HG02678 (cell line): ENCODE results near the gene ARSD.
"Not testable (repeated sequence)": the region's sequence is repeated elsewhere in the genome, so short reads cannot be mapped to it uniquely, and the experiment has no call there.

Experiments
- ATAC-seq: cut with Tn5 transposase; IDR thresholded peaks from one replicate; pipeline ENCODE4 v1.9.1; 2021; ENCODE audit warnings: mild to moderate bottlenecking, moderate library complexity; ENCODE audit not compliant: unreplicated experiment

ARSD gene

DNA sequence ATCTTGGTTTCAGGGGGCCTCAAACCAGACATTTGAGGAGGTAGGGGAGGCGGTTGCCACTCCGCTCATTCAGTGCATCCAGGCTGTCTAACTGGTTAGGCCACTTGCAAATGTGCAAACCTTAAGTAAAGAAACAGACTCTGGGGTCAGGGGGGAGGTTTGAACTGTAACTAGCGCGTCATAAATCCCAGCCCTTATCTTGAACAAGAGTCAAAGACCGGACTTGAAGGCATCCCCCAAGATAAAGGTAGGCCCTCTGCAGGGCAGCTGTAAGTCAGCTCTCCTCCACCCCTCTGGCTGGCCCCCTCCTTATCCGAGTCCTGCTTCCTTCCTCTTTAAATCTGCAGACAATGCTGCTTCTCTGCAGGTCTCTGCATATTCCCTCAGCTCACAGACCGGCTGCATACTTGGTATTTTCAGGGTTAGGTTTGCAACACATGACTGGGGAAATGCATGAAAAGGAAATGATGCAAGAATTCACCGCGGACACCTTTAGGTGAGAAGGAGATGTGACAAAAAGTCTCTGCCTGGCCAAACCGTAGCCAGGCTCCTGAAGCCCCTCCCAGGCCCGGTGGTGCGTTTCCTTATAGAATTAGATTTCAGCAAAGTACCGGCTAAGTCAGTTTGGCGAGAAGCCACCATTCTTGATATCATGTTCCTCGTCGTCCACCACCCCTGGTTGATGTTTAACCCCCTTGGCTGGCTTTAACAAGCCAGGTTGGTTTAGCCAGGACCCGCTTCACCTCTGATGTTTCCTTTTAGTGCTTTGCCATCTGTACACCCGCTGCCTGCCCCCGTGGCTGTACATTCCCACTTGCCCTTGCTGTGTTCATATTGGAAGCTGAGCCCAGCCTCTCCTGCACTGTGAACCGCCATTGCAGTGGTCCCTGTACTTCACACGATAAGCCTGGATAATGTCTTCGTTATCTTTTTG, 31.2 kb downstream of the ARSD start:
- not testable (repeated sequence) for ATAC-seq

DNA sequence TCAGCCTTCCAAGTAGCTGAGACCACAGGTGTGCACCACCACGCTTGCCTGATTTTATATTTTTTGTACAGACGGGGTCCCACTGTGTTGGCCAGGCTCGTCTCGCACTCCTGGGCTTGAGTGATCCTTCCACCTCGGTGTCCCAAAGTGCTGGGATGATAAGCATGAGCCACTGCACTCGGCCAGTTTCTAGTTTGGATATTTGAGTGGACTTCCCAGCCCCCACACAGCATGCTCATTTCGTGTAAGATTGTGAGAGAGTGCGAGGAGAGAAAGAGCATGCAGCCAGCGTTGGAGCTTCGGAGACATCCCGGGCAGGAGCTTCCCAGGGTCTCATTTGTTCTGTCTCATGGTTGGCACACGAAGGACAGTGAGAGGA, 31.8 kb downstream of the ARSD start:
- ATAC-seq = no peak

DNA sequence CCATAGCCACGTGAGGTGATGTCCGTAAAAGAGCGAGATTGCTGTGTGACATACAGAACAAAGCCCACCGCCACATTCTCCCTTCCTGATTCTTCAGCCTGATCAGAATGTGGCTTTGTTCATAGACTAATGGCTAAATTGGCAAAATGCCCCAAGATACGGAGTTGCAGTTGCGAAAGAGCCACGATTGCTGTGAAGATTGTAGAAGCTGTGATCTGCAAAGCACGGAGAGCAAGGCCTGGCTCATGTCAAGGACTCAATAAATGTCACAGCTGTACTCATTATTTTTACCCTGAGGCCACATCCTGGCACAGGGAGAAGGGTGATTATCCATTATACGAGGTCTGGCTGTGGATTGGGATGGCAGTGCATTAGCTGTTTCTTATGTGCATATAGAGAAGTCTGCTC, 34.2 kb downstream of the ARSD start:
- no peak for ATAC-seq

DNA sequence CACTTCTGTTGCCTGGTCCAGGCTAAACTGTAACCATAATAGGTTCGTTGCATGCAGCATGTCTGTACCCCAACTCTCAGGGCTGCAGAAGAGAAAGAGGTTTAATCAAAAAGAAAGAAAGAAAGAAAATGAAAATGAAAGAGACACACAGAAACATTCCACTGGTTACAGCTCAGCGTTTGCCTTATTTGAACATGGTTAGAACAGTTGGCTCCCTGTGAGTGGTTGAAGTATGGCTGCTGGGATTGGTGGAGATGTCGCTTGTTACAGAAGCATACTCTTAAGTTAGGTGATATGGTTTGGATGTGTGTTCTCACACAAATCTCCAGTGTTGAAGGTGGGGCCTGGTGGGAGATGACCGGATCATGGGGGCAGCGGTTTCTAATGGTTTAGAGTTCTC, 36.3 kb downstream of the ARSD start:
- ATAC-seq = no peak

DNA sequence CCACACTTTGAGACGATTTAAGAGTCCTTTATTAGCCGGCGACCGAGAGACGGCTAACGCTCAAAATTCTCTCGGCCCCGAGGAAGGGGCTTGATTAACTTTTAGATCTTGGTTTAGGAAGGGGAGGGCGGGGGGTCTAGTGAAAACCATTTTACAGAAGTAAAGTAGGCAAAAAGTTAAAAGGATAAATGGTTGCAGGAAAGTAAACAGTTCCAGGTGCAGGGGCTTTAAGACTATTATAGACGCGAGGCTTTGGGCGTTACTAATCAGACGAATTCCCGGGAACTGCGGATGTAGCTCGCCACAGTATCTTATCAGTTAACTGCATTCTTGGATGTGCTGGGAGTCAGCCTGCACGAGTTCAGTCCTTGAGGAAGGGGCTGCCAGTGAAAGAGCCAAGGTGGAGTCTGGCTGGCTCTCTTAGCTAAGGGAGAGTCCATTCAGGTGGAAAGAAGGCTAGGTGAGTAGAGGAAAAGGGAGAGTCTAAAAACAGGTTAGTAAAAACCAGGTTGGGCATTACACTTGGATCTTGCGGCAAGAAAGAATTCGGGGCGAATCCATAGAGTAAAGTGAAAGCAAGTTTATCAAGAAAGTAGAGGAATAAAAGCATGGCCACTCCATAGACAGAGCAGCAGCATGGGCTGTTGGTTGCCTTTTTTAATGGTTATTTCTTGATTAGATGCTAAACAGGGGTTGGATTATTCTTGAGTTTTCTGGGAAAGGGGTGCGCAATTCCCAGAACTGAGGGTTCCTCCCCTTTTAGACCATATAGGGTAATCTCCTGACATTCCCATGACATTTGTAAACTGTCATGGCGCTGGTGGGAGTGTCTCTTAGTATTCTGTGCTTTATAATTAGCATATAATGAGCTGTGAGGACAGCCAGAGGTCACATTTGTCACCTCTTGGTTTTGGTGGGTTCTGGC, 38.3 kb downstream of the ARSD start:
- ATAC-seq = not testable (repeated sequence)

DNA sequence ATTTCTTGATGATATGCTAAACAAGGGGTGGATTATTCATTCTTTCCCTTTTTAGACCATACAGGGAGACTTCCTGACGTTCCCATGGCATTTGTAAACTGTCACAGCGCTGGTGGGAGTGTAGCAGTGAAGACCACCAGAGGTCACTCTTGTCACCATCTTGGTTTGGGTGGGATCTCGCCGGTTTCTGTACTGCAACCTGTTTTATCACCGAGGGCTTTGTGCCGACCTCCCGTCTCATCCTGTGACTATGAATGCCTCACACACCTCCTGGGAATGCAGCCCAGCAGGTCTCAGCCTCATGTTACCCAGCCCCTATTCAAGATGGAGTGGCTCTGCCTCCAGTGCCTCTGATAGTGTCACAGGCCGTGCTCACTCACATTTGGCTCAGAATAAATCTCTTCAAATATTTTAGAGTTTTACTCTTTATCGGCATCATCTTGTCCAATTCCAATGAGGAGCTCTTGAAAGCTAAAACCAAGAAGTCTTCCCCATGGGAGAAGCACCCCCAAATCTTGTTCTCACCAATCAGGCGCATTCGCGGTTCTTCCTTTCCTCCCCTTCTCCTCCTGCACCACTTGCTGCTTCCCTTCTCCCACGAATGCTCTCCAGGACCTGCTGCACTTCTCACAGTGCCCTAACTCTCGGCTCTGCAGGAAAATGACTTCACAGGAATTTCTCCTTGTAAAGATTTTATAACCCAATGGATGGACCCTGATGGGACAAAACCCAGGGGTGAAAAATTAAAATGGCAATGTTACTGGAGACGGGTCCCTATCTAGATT, 39.2 kb downstream of the ARSD start:
- not testable (repeated sequence) for ATAC-seq

DNA sequence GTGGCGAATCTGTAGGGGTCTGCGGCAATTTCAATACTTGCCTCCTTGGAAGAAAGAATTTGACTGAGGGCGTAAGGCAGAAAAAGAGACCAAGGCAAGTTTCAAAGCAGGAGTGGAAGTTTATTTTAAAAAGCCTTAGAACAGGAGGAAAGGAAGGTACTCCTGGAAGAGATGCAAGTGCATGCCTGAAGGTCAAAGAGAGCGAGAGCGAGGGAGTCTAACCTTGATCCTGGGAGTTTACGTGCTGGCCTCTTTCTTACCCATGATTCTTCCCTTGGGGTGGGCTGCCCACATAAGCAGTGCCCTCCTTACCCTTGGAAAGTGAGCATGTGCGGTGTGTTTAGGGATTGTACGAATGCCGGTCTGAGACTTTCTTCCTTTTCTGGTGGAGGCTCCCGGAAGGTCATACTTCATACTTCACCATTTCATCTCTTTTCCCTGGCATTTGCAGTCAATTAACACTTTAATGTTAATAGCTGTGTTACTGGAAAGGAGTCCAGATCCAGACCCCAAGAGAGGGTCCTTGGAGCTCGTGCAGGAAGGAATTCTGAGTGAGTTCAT, 40.0 kb downstream of the ARSD start:
- no peak for ATAC-seq

DNA sequence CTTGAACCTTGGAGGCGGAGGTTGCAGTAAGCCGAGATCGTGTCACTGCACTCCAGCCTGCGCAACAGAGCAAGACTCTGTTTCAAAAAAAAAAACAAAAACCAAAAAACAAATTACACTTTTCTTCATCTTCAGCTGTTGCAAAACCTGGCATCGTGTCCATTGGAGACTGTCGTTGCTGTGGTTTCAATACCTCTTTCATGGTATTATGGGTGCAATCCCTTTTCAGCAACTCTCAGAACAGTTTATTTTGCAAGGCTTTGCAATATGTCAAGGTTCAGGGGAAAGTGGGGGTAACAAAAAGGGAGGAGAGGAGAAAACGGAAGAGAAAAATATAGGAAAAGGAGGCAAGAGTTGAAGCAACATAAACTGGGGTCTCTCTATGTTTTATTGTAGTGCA, 40.8 kb downstream of the ARSD start:
- ATAC-seq = no peak

DNA sequence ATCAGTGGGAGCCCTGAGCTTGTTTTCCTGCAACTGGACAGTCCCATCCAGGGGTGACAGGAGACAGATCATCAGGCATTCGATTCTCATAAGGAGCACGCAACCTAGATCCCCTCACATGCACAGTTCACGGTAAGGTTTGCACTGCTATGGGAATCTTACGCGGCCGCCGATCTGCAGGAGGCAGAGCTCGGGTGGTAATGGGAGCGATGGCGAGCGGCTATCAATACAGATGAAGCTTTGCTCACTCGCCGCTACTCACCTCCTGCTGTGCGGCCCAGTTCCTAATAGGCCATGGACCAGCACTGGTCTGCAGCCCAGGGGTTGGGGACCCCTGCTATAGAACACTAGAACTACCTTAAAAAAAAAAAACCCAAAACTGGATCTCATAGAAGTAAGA, 45.4 kb downstream of the ARSD start:
- no peak for ATAC-seq

DNA sequence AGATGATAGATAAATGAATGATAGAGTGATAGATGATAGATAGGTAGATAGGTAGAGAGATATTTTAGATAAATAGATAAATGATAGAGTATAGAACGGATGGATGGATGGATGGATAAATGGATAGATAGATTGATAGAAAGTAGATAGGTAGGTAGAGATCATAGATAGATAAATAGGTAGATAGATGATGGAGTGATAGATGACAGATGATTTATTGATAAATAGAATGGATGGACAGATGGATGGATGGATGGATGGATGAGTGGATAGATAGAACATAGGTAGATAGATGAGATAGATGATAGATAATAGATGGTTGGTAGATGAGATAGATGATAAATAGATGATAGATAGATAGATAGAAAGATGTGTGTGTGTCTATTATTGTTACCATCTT, 49.5 kb downstream of the ARSD start:
- no peak for ATAC-seq

DNA sequence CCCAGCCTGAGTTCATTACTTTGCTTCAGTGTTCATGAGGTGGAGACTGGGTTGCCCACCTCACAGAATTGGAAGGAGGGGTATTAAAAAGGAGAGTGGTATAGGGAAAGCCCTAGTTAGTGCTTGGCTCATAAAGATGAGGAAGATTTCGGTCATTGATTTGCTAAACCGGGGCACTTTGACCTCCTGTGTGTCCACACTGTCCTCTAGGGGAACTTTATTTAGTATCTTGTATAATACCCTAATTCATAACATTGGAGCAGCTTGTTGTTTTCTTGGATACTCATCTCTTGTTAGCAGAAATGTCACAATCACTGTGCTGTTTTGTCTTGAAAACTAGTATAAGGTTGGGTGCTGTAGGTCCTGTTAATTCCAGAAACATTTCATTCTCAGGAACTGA, 50.6 kb downstream of the ARSD start:
- no peak for ATAC-seq

DNA sequence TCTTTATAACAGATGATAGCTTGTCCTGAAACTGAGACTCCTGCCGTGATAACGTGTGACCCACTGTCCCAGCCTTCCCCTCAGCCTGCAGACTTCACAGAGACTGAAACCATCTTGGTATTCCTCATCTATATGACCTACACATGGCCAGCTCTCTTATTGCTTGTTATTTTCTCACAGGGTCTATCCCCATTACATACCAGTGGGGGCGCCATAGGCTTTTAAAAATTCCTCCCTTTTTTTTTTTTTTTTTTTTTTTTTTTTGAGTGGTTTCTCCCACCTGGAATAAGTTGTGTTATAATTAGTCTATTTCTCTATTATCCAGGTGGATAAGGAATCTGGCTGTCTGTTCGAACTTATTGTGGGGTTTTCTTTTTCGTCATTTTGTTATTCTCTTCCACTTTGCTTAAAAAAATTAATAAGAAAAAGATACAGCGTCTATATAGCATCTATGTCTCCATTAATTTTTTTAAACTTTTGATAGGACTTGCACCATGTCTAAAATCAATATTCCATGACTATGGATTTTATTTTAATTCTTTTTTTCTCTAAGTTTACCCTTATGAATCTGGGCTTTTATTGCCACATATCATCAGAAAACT, 53.2 kb downstream of the ARSD start:
- no peak for ATAC-seq

DNA sequence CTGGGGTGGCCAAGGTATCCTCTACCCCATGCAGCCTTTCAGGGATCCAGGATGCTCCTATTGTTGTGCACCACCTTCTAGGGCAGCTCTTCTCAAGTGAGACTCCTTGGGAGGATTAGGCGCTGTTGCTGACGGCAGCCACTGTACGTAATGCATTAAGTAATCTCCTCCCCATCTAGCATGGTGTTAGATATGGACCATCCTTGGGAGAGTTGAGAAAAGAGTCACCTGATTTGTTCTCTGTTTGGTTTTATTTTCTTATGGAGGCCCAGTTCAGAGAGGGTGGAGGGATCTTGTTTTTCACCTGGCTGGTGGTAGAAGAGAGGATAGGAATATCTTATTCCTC, 54.0 kb downstream of the ARSD start:
- ATAC-seq = no peak

DNA sequence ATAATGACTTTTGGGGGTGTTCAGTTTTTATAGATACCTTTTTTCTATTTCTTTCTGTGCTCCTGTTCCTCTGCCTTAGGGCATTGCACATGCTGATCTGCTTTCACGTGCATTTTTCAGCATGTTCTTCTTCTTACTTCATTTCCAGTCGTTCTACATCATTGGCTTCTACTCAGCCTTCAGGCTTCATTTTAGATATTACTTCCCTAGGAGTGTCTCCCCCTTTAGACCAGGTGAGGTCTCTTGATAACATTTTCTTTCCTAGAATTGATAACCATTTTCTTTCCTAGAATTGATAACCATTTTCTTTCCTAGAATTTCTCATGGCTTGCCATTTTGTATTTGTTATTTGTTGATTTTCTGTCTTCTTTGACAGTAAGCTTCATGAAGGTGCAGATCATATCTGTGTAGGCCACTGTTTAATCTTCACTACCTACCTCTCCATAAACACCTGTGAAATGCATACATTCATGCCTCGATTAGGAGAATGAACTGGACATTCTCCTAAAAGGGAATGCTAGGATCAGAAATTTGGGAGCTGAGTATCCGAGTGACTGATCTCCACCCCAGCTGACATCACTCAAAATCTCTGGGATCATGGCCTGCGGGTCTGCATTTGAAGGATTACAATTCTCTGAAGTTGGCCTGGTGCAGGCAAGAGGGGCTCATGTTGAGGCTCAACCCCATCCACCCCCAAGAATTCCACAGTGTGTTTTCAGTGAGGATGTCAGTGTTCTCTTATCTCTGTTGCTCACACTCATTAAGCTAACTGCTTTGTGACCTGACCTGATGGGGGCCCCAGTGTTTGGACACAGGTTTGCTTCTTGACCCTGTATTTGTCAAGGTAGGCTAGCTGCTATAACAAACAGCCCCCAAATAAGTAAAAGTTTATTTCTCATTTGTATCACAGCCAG, 54.7 kb downstream of the ARSD start:
- ATAC-seq = no peak

DNA sequence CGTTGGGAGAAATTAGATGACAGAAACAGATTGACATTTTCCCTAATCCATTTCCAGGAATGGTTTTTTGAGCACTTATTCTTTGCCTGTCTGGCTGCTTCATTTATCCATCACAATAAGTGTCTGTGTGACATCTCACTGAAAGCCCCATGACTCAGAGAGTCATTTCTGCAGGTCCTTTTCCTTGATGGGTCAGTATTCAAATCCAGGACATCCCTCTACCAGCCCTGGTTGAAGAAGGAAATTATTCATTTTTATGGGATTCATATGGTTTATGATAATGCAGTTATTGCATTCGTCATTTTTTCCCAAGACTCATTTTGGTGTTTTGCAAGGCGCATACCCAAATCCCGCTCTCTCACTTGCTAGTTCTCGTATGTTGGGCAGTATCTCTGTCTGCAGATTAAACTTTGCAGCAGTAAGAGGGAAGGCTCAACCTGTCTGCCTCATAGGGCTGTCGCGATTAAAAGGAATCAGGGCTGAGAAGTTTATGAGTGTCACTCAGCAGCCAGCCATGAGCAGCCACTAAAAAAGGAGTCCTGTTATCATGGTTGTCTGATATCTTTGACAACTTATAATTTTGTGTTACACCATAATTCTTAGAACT, 56.4 kb downstream of the ARSD start:
- no peak for ATAC-seq

DNA sequence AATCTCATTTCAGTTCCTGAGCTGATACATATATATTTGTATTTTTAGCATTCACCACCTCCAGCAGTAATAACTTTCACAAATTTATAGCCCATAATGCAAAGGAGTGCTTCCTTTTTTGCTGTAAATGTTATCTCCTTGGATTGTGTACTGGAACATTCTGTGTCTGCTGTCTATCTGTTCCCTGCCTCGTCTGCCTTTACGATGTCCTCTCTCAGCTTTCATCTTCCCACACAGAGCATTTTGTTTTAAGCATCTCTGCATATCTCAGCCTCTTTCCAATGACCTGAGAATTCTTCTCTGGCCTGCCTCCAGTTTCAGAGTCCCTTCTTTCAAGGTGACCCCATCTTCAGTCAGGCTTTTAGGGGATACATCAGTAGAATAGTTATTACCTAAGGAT, 57.3 kb downstream of the ARSD start:
- no peak for ATAC-seq

DNA sequence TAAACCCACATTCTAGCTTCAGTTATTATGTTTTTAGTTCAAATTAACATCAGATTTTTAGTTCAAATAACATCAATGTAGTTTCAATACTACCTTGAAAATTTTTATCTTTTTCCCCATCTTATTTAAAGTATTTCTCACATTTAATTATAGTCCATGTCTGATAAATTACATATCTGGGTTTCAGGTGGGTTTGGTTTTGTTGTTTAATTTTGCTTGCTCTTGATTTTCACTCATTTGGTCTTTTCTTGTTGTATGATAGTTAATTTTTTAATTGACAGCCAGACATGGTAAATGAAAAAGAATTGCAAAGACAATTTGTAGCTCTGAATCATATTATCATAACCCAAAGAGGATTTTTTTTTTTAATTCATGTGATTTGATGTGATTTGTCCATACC, 58.5 kb downstream of the ARSD start:
- no peak for ATAC-seq

DNA sequence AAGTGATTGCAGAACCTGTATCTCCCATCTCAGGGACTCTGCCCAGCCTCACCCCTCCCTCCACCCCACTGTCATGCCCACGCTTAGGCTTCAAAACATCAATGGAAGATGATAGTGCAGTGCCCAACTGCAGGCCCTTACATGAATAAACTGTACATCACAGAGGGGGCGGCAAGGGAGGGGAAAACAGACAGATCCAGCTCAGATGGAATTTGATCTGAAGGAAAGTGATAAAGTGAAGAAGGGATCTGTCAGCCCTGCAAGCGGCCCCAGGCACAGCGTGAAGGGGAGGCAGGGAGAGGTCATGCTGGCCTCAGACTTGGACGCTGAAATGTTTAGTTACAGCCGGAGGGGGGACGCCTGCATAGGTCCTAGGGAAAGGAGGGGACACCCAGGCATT, 61.9 kb downstream of the ARSD start:
- no peak for ATAC-seq

DNA sequence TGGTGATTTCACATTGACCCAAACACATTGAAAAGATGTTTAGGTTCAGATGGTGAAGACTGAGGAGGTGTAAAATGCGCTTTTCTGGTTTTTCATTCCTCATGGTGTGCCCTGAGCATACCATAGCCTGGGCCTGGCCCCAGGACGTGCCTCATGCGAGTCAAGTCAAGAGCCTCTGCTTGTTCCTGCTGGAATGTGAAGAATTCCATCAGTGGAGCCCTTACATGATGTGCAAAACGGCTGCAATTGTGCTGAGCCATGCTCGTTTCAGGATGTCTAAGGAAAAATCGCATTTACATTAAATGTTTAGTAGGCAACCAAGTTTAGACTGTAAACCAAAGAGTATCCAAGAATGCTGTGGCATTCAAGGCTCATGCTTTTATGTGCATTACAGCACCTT, 65.5 kb downstream of the ARSD start:
- ATAC-seq = no peak
